ENCODE data around the gene STARD3NL. TPM values are rescaled to one million over a fixed set of nuclear protein-coding genes. Genes with fewer than 3 reads are reported as not detected.
"Not testable (repeated sequence)": the region's sequence is repeated elsewhere in the genome, so short reads cannot be mapped to it uniquely, and the experiment has no call there.

Gene STARD3NL
- polyA plus RNA-seq, 3 donors = 36.6 to 100 (median 86.8) TPM

DNA sequence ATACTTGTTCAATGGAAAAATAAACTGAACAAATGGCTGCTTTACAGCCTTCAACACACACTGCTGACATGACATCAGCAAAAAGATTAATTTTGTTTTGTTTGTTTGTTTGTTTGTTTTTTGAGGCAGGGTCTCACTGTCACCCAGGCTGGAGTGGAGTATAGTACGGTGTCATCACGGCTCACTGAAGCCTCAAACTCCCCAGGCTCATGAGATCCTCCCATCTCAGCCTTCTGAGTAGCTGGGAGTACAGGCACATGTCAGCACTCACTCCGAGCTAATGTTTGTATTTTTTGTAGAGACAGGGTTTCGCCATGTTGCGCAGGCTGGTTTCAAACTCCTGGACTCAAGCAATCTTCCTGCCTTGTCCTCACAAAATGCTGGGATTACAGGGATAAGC, 84.5 kb downstream of the STARD3NL start:
- Histone ChIP-seq H3K36me3 (replicated peaks in 1 of 2; ENCODE audit: control insufficient read depth in 1 of 2, insufficient read depth in 2 of 2, low read length in 2 of 2) (peaks cover 0 to 6% of the 10 kb centered on the region in 2 donors), H4K20me1 (ENCODE audit: insufficient read depth, low read length) (no peaks in the 10 kb centered on the region), H3K27ac (ENCODE audit: low read depth in 1 of 2, low read length in 2 of 2) (no peak overlapping the region), H3K4me2 (replicated peaks; ENCODE audit: extremely low read depth, low read length, poor library complexity, severe bottlenecking) (no peak overlapping the region), H3K4me3 (replicated peaks in 1 of 3; ENCODE audit: low read depth in 2 of 3, low read length in 3 of 3) (no peak overlapping the region), H3K9ac (ENCODE audit: insufficient read depth, low read length, poor library complexity, severe bottlenecking) (no peak overlapping the region), H3K79me2 (ENCODE audit: insufficient read depth, low read length) (peaks cover 74% of the 10 kb centered on the region), H3K4me1 (ENCODE audit: control insufficient read depth in 1 of 2, insufficient read depth in 2 of 2, low read length in 2 of 2) (peaks cover 1 to 2% of the 10 kb centered on the region in 2 donors), H3K9me3 (replicated peaks in 1 of 2; ENCODE audit: control insufficient read depth in 1 of 2, insufficient read depth in 1 of 2, low read length in 2 of 2) (no peaks in the 10 kb centered on the region), H3K27me3 (ENCODE audit: control insufficient read depth in 2 of 2, insufficient read depth in 2 of 2, low read length in 2 of 2) (no peaks in the 10 kb centered on the region), H2AFZ (ENCODE audit: insufficient read depth, low read depth, low read length, poor library complexity, severe bottlenecking) (no peak overlapping the region)
- Mint-ChIP-seq H3K4me1 (peaks cover 10% of the 10 kb centered on the region), H3K27ac (peak overlapping the region in 1 of 7 donors; percentile 21), H3K27me3 (ENCODE audit: low read depth in 3 of 3) (no peaks in the 10 kb centered on the region), H3K4me3 (no peak overlapping the region), H3K36me3 (peaks cover 10 to 12% of the 10 kb centered on the region in 2 donors), H3K9me3 (no peaks in the 10 kb centered on the region)
- intact Hi-C loops (cut with micrococcal nuclease) = no loop called here
- WGBS (ENCODE audit: insufficient coverage) = 93% methylated on average over 3 of the region's 5 CpGs
- TF ChIP-seq, protein P1, sequence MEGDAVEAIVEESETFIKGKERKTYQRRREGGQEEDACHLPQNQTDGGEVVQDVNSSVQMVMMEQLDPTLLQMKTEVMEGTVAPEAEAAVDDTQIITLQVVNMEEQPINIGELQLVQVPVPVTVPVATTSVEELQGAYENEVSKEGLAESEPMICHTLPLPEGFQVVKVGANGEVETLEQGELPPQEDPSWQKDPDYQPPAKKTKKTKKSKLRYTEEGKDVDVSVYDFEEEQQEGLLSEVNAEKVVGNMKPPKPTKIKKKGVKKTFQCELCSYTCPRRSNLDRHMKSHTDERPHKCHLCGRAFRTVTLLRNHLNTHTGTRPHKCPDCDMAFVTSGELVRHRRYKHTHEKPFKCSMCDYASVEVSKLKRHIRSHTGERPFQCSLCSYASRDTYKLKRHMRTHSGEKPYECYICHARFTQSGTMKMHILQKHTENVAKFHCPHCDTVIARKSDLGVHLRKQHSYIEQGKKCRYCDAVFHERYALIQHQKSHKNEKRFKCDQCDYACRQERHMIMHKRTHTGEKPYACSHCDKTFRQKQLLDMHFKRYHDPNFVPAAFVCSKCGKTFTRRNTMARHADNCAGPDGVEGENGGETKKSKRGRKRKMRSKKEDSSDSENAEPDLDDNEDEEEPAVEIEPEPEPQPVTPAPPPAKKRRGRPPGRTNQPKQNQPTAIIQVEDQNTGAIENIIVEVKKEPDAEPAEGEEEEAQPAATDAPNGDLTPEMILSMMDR (IDR thresholded peaks at IDR 0.05) = no peak
- DNase-seq = no peak

DNA sequence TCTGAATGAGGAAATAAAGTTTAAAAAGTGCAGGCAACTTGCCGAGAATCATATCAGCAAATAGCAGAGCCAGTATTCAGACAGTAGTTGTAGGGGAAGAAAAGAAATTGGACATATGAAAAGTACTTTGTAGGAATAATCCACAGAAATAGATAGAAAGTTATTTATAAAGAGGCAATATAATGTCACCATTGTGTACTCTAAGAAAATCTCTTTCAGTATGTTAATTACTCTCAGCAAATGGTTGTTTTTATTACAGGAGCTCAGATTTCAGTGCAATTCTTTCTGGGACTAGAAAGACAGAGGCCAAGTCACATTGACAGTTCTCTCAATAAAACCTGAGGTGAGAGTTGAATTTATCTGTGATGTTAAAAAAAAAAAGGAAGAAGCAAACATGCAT, 85.2 kb downstream of the STARD3NL start:
- H3K4me3 ChIP-seq (replicated peaks in 1 of 3; ENCODE audit: low read depth in 2 of 3, low read length in 3 of 3); H3K27ac ChIP-seq (ENCODE audit: low read depth in 1 of 2, low read length in 2 of 2); DNase-seq; H2AFZ ChIP-seq (ENCODE audit: insufficient read depth, low read depth, low read length, poor library complexity, severe bottlenecking); H3K27me3 Mint-ChIP-seq (ENCODE audit: low read depth in 3 of 3); H3K36me3 ChIP-seq (replicated peaks in 1 of 2; ENCODE audit: control insufficient read depth in 1 of 2, insufficient read depth in 2 of 2, low read length in 2 of 2); H3K4me3 Mint-ChIP-seq; H3K27me3 ChIP-seq (ENCODE audit: control insufficient read depth in 2 of 2, insufficient read depth in 2 of 2, low read length in 2 of 2); H3K9me3 Mint-ChIP-seq; H3K4me1 ChIP-seq (ENCODE audit: control insufficient read depth in 1 of 2, insufficient read depth in 2 of 2, low read length in 2 of 2); intact Hi-C loops (cut with micrococcal nuclease); H3K4me2 ChIP-seq (replicated peaks; ENCODE audit: extremely low read depth, low read length, poor library complexity, severe bottlenecking); H4K20me1 ChIP-seq (ENCODE audit: insufficient read depth, low read length); H3K4me1 Mint-ChIP-seq; H3K9ac ChIP-seq (ENCODE audit: insufficient read depth, low read length, poor library complexity, severe bottlenecking); H3K9me3 ChIP-seq (replicated peaks in 1 of 2; ENCODE audit: control insufficient read depth in 1 of 2, insufficient read depth in 1 of 2, low read length in 2 of 2); H3K27ac Mint-ChIP-seq: not testable (repeated sequence)
- H3K79me2 ChIP-seq (ENCODE audit: insufficient read depth, low read length) = peaks cover 79% of the 10 kb centered on the region
- no CpG with 5 or more reads among the region's 1 CpG for WGBS (ENCODE audit: insufficient coverage)
- H3K36me3 Mint-ChIP-seq = peaks cover 10 to 12% of the 10 kb centered on the region in 2 donors

DNA sequence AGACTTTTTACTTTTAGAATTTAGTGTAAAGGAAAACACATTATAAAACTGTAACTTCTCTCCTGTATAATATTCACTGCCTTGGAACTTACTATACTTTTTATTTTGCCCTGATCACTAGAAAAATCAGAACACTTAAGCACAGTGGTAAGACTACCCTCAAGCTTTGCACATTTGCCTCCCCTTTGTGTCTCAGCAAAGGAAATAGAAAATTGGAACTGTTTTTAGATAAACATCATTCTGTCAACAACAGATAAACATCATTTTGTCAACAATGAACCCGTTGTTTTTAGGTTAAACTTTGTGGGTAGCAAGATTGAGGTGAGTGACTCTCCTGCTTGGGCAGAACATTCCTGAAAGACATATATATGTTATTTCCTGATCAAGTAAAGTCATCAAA, 86.6 kb downstream of the STARD3NL start:
- H3K9me3 ChIP-seq (replicated peaks in 1 of 2; ENCODE audit: control insufficient read depth in 1 of 2, insufficient read depth in 1 of 2, low read length in 2 of 2); H3K4me3 Mint-ChIP-seq; H3K27ac ChIP-seq (ENCODE audit: low read depth in 1 of 2, low read length in 2 of 2); H3K4me1 ChIP-seq (ENCODE audit: control insufficient read depth in 1 of 2, insufficient read depth in 2 of 2, low read length in 2 of 2); H4K20me1 ChIP-seq (ENCODE audit: insufficient read depth, low read length); H2AFZ ChIP-seq (ENCODE audit: insufficient read depth, low read depth, low read length, poor library complexity, severe bottlenecking); H3K9me3 Mint-ChIP-seq; H3K27me3 Mint-ChIP-seq (ENCODE audit: low read depth in 3 of 3); H3K9ac ChIP-seq (ENCODE audit: insufficient read depth, low read length, poor library complexity, severe bottlenecking); H3K4me3 ChIP-seq (replicated peaks in 1 of 3; ENCODE audit: low read depth in 2 of 3, low read length in 3 of 3); H3K4me2 ChIP-seq (replicated peaks; ENCODE audit: extremely low read depth, low read length, poor library complexity, severe bottlenecking); H3K4me1 Mint-ChIP-seq; DNase-seq; H3K36me3 ChIP-seq (replicated peaks in 1 of 2; ENCODE audit: control insufficient read depth in 1 of 2, insufficient read depth in 2 of 2, low read length in 2 of 2); intact Hi-C loops (cut with micrococcal nuclease); H3K27me3 ChIP-seq (ENCODE audit: control insufficient read depth in 2 of 2, insufficient read depth in 2 of 2, low read length in 2 of 2): not testable (repeated sequence)
- H3K79me2 ChIP-seq (ENCODE audit: insufficient read depth, low read length) = peaks cover 79% of the 10 kb centered on the region
- Mint-ChIP-seq H3K27ac (peak overlapping the region in 1 of 7 donors; percentile 10), H3K36me3 (peaks cover 10 to 12% of the 10 kb centered on the region in 2 donors)
- no CpG with 5 or more reads among the region's 1 CpG for whole genome bisulfite sequencing (ENCODE audit: insufficient coverage)

DNA sequence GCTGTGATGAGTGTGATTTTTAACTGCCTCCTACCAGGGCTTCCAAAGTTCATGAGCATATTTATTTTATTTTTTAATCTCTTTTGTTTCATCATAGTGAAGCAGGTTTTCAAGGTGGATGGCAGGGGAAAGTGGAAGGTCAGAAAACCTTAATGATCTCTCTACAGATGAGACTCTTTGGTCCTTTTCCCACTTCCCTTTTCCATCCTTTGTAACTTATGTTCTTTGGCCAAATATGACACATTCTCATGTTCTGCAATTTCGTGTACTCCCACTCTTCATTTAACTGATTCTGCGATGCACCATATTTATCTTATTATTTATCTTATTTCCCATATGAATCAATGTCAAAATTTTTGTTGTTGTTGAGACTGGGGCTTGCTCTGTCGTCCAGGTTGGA, 87.9 kb downstream of the STARD3NL start:
- not testable (repeated sequence) for H3K27ac Mint-ChIP-seq
- peaks cover 14% of the 10 kb centered on the region for H3K4me1 Mint-ChIP-seq

More for the DNA sequence above, 87.9 kb downstream of the STARD3NL start:
- H3K27ac ChIP-seq (ENCODE audit: low read depth in 1 of 2, low read length in 2 of 2); H3K4me3 Mint-ChIP-seq; H3K4me1 ChIP-seq (ENCODE audit: control insufficient read depth in 1 of 2, insufficient read depth in 2 of 2, low read length in 2 of 2); H3K36me3 ChIP-seq (replicated peaks in 1 of 2; ENCODE audit: control insufficient read depth in 1 of 2, insufficient read depth in 2 of 2, low read length in 2 of 2); H3K27me3 ChIP-seq (ENCODE audit: control insufficient read depth in 2 of 2, insufficient read depth in 2 of 2, low read length in 2 of 2); H4K20me1 ChIP-seq (ENCODE audit: insufficient read depth, low read length); H2AFZ ChIP-seq (ENCODE audit: insufficient read depth, low read depth, low read length, poor library complexity, severe bottlenecking); H3K9me3 Mint-ChIP-seq; H3K4me2 ChIP-seq (replicated peaks; ENCODE audit: extremely low read depth, low read length, poor library complexity, severe bottlenecking); H3K27me3 Mint-ChIP-seq (ENCODE audit: low read depth in 3 of 3); H3K4me3 ChIP-seq (replicated peaks in 1 of 3; ENCODE audit: low read depth in 2 of 3, low read length in 3 of 3); H3K9me3 ChIP-seq (replicated peaks in 1 of 2; ENCODE audit: control insufficient read depth in 1 of 2, insufficient read depth in 1 of 2, low read length in 2 of 2); intact Hi-C loops (cut with micrococcal nuclease); H3K9ac ChIP-seq (ENCODE audit: insufficient read depth, low read length, poor library complexity, severe bottlenecking): not testable (repeated sequence)
- H3K79me2 ChIP-seq (ENCODE audit: insufficient read depth, low read length) = peaks cover 87% of the 10 kb centered on the region
- peak in 2 of 3 donors; percentile 29 to 46 for DNase-seq
- WGBS (ENCODE audit: insufficient coverage) = no CpG with 5 or more reads among the region's 3 CpGs
- H3K36me3 Mint-ChIP-seq = peaks cover 10 to 12% of the 10 kb centered on the region in 2 donors
